HS-27A (cell line): ENCODE measurements around the gene PDE5A.
"Not testable (repeated sequence)": the region's sequence is repeated elsewhere in the genome, so short reads cannot be mapped to it uniquely, and the experiment has no call there.

ENCODE experiments used
- DNase-seq: peaks from one replicate; pipeline ENCODE4 v3.0.0-alpha.2; 2012; ENCODE audit warnings: low read depth, missing footprints

PDE5A gene

DNA sequence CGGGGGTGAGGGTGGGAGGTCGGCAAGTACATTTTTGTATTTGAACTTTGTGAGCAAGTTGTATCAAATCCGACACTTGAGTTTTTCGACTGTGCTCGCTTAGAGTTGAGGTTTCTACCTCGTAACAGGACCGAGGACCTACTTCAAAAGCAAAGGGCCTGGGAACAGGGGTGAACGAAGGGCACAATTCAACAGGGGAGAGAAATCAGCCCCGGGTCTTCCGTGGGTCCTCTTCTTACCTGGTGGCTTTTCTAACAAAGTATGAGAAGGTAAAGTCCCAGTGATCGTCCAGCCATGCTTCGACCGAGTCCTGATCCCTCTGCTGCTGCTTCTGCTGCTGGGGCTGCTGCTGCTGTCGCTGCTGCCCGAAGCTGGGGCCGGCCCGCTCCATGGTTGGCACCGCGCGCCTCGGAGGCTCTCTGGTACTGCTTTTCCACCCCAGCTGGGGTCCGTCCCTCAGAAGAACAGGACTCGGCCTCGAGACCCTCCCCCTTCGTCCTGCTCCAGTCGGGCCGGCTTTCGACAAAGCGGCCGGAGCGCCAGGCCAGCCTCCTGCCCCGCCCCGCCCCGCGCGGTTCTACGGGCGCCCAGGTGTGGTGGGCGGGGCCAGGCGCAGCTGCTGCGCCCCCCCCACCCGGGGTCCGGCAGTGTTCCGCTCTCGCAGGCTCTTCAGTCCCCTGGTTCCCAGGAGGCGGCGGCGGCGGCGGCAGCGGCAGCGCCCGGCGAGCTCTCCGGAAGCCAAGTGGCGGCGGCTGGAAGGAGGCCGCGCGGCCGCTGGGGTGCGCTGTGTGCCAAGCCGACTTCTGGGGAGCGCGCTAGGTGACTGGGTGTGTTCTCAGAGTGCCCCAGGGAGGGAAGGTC, at the start of gene PDE5A:
PDE5A (minus strand) TSS at position 524 of the 861 bp plus-strand sequence; CDS start at position 391, 133 bp downstream.
- DNase-seq, result no peak

DNA sequence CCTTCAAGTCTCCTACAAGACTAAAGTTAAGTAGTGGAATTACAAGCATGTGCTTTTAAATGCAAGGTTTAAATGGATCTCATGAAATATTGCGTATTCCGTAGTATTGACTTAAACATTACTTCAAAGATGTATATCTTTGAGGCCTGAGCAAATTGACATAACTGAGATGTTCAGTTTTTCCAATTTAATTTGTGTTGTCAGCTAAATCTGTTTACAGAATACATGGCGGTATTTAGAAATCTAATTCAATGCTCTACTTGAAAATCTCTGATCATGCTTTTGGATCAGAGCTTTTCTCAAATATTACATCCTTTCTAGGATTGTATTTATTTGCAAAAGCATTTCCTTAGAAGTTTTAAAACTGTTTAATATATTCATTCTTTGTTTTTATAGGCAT, 47.5 kb upstream of the PDE5A start:
- DNase-seq, result no peak

DNA sequence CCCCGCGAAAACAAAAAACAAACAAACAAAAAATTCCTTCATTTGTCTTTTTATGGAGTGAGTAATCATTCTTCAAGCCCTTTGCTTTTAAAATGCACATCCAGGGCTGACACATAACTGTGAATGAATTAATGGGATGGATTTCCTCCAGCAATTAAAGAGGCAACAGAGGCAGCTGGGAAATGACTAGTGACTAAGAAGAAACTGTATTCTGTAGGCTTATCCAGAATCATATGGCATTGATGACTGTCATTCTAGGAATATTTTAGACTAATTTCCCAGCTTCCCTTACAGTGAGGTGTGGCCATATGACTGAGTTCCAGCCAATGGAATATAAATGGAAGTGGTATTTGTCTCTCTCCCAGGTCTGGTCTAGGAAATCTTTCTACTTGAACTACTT, 46.8 kb upstream of the PDE5A start:
- no peak for DNase-seq

DNA sequence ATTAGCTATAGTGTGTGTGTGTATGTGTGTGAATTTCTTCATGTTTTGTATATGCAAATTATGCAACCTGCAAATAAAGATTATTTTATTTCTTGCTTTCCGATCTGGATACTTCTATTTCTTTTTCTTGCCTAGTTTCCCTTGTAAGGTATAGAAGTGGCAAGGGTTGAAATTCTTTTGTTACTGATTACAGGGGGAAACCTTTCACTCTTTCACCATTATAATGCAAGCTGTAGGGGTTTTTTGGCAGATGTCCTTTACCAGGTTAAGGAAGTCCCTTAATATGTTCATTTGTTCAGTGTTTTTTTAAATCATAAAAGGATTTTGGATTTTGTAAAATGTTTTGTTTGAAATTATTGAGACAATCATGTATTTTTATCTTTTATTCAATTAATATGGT, 44.3 kb upstream of the PDE5A start:
- DNase-seq, result no peak

GRCh38 chr4:119672086-119672485, 43.5 kb upstream of the PDE5A start:
- DNase-seq, result no peak

- no peak for DNase-seq
These were observed 42.6 kb upstream of the PDE5A start for GRCh38 chr4:119671205-119671604.

- DNase-seq, result no peak
These were observed 39.2 kb upstream of the PDE5A start for GRCh38 chr4:119667802-119668201.

GRCh38 chr4:119666653-119667091, 38.1 kb upstream of the PDE5A start:
- DNase-seq, result no peak

- DNase-seq, result no peak
These were observed 37.1 kb upstream of the PDE5A start for GRCh38 chr4:119665752-119666151.

- DNase-seq, result no peak
These were observed 35.7 kb upstream of the PDE5A start for GRCh38 chr4:119664168-119664907.

- no peak for DNase-seq
These were observed 34.7 kb upstream of the PDE5A start for GRCh38 chr4:119663160-119663788.

DNA sequence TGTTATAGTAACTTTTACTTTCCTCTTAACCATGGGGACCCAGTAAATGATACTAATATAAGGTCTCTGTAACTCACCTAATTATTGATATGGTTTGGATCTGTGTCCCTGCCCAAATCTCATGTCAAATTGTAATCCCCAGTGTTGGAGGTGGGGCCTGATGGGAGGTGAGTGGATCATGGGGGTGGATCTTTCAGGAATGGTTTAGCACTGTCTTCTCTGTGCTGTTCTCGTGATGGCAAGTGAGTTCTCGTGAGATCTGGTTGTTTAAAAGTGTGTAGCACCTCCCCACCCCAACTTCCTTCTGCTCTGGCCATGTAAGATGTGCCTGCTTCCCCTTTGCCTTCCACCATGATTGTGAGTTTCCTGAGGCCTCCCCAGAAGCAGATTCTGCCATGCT, 34.0 kb upstream of the PDE5A start:
- not testable (repeated sequence) for DNase-seq

DNA sequence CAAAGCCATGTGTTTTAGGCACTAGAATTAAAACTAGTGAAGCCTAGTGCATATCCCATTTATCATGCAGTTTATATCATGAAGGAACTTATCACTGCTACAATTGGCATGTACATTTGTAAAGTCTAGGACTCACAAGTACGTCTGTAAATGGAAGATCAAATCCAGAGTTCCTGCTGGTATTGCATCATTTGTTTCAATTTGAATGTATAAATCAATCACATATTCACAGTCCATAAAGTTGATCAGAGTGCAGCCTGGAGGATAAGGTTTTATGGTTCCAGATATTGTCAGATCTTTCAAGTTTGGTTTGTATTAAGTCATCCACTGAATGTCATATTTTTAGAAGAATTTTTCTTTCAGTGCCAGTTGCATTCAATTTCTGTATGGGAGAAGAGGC, 32.6 kb upstream of the PDE5A start:
- no peak for DNase-seq

DNA sequence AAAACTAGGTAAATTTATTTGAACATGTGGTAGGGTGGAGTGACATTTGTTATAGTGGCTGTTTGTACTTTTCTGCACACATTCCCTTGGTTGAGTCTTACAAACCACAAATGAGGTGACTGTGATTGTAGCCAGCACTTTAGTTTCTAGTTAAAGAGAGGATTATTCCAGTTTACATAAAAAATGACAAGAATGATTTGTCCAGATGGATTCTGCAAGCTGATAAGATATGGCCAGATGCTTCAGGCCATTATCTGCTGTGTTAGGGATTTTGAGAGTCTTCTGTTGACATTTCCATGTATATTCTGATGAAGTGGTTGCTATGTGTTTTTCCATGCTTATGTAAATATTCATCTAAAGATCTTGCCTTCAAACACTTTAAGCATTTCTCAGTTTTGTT, 31.0 kb upstream of the PDE5A start:
- no peak for DNase-seq

GRCh38 chr4:119657111-119657611, 28.6 kb upstream of the PDE5A start:
- no peak for DNase-seq

GRCh38 chr4:119656342-119656741, 27.7 kb upstream of the PDE5A start:
- DNase-seq, result no peak

DNA sequence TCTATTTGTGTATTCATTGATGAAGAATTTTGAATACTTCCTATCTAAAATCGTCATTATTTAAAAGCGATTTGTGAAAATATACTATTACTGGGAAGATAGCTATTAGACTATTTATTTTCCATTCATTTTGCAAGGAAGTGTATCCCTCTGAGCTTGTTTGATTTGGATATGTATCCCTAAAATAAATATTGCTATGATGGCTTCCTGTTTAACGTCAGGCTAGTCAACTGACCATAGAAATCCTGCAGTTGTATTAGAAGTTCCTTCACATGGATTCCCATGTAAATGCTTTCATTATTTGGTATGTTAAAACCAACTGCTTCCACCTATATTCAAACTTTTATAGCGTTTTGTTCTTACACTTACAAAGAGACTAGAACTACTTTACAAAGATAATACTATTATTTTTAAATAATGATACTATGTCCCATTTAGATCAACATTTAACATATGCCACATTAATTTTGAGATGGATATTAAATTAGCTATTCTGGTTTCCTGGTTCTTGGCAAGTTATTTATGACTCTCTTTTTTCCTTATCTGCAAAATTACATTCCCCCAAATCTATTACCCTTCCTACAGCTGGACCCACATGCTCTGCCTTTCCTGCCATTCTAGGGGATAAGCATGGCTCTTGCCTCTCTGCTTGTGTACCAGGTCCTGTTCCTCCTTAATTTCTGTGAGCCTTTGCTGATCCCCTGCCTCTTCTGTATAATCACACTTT, 26.7 kb upstream of the PDE5A start:
- no peak for DNase-seq

- DNase-seq, result no peak
These were observed 25.4 kb upstream of the PDE5A start for GRCh38 chr4:119653990-119654389.

DNA sequence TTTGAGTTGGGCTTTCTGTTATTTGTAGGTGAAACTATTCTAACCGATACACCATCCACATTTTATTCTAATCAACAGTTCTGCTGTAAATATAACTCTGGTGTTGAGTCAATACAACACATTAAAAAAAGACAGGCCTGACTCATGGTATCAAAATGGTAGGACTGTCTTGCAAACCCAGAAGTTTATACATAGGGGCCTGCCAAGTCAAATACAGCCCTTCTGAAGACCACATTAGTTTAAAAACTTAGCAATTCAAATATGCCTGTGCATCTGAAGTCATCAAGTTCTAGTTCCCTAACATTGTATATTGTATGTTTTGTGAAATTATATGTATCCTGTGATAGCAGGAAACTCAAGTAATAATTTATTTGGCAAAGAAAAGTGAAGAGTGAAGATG, 24.4 kb upstream of the PDE5A start:
- no peak for DNase-seq

GRCh38 chr4:119648398-119648797, 19.8 kb upstream of the PDE5A start:
- DNase-seq, result no peak

DNA sequence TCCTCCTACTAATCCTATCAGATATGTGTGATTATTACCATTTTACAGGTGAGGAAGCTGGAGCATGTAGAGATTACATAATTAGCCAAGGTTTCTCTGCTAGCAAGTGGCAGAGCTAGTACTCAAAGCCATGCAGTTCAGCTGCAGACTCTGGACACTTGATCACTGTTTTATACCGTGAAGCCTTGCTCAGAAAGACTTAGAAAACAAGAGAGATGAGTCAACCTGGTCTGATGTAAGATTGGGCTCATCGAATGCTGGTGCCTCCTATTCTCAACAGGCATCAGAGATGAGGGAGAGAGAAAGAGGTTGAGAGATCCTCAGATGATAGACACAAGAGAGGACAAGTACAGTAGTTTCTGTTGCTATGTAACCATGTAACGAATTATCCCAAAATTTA, 19.0 kb upstream of the PDE5A start:
- no peak for DNase-seq
